H7 (cell line): ENCODE measurements around the gene FBXL17. TPM values are rescaled to one million over a fixed set of nuclear protein-coding genes. Genes with fewer than 3 reads are reported as not detected.

Source experiments
- DNase-seq: peaks from one replicate; pipeline ENCODE4 v3.0.0; 2012
- H3K27me3 ChIP-seq: 2 replicates; pipeline ENCODE4 v1.6.0; 2011; ENCODE audit warnings: mild to moderate bottlenecking, low read length; ENCODE audit not compliant: control insufficient read depth, insufficient read depth
- H3K36me3 ChIP-seq: replicated peaks from 2 replicates; pipeline ENCODE4 v1.5.1; 2011; ENCODE audit warnings: low read length; ENCODE audit not compliant: control insufficient read depth, insufficient read depth
- H3K4me3 ChIP-seq: 2 replicates; pipeline ENCODE4 v1.5.1; 2011; ENCODE audit warnings: low read depth, mild to moderate bottlenecking, control low read depth, low read length, moderate library complexity; ENCODE audit not compliant: insufficient read depth
- total RNA-seq: library from RNA; depleted of rRNA; stranded (reverse); fragments of >200 nt; shearing (Covaris generic); gene quantifications from 2 replicates; pipeline ENCODE4 v1.2.3, GENCODE V29; 2014

The FBXL17 gene
- total RNA-seq, 1 experiment from 2014 or later, result 5.5 TPM

DNA sequence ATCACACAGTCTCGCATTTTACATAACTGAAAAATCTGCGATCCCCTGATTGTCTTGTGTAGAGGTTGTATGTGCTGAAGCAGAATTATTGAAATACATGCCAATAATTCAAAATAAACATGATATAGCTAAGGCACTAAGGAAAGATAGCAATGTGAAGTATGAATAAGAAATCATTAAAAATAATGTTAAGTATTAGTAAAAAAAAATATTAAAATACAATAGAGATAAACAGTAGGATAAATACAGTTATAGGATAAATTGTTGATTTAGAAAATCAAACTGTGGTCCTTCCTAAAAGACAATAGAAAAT, 121.1 kb downstream of the FBXL17 start:
- Histone ChIP-seq H3K27me3 (no peaks in the 10 kb centered on the region), H3K4me3 (no peak overlapping the region), H3K36me3 (no peaks in the 10 kb centered on the region)
- no peak for DNase-seq

DNA sequence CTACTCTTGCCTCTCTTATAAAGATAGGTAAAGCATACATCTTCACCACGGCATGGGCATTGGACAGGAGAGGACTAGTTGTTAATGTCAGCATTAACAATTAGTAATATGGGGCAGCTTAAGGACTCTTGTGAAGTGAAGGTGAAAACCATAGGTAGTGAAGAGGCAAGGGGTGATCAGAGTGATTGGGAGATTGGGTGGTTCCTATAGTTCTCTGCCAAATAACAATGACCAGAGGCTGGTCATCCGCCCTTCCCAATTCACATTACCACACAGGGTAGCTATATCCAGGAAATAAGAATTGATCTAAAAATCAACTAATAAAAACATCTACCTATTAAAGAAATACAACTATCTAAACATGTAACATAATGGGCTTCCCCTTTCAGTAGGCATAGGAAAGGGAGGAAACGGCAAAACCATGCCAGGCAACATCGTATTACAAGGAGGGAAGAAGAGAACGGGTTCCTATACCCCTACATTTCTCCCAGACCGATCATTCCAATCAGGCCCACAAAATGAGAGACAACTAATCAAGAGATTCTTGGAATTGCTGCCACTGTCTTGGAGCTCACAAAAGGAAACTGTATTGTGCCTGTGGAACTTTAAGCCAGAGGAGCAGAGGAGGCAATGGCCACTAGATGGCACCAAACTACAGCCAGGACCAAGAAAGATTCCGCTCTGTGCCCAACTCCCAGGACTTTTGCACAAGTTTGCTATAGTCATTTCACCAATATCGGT, 121.6 kb downstream of the FBXL17 start:
- DNase-seq, result peak; percentile 47
- no peaks in the 10 kb centered on the region for H3K27me3 ChIP-seq
- no peaks in the 10 kb centered on the region for H3K36me3 ChIP-seq
- H3K4me3 ChIP-seq, result no peak overlapping the region

DNA sequence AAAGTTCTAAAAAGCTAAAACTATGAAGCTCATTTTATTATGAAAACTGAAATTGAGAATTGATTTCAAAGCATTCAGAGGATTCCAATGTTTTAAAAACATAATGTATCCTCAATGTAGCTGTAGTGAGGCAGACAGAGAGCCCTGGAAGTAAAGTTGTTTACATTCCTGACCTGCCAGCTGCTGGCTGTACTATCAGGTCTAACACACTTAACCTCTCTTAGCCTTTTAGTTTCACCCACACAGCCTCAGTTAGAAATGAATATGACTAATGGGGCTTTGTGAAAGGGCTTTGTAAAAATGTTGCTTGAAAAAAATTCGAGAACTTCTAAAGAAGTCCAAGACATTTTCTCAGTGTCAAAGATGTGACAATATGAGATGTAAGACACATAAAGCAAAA, 122.6 kb downstream of the FBXL17 start:
- DNase-seq, result no peak
- Histone ChIP-seq H3K27me3 (no peaks in the 10 kb centered on the region), H3K36me3 (no peaks in the 10 kb centered on the region), H3K4me3 (no peak overlapping the region)

DNA sequence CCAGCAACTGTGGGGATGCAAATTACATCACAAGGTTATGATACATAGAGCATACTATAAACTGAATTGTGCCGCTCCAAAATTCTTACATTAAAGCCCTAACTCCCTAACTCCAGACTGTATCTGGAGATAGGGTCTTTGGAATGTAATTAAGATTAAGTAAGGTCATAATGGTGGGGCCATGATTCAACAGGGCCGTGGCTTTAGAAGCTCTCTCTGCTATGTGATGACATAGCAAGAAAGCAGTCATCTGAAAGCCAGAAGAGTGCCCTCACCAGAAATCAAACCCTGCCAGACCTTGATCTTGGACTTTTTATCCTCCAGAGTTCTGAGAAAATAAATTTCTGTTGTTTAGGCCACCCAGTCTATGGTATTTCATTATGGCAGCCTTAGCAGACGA, 123.9 kb downstream of the FBXL17 start:
- Histone ChIP-seq H3K27me3 (no peaks in the 10 kb centered on the region), H3K4me3 (no peak overlapping the region), H3K36me3 (no peaks in the 10 kb centered on the region)
- no peak for DNase-seq

DNA sequence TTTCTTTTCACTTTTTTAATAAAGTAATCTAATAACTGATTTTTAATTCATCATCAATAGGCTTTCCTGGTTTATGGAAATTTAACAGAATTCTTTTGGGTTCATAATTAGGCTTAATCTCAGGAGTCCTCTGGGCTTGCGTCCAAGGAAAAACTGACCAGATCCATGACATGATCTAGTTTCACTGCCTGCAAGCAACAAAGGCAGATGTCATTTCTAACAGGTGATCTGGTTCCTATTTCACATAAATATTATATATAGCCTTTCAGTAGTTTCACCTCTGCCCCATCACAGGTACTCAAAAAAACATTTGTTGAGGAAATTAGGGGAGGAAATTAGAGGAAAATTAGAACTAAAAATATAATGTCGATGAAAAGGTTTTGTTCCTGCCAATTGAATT, 126.4 kb downstream of the FBXL17 start:
- no peak overlapping the region for H3K4me3 ChIP-seq
- no peaks in the 10 kb centered on the region for H3K27me3 ChIP-seq
- H3K36me3 ChIP-seq, result no peaks in the 10 kb centered on the region
- no peak for DNase-seq

- Histone ChIP-seq H3K4me3 (no peak overlapping the region), H3K27me3 (no peaks in the 10 kb centered on the region), H3K36me3 (no peaks in the 10 kb centered on the region)
- DNase-seq, result no peak
Observed at GRCh38 chr5:108251350-108251749, 130.5 kb downstream of the FBXL17 start.

DNA sequence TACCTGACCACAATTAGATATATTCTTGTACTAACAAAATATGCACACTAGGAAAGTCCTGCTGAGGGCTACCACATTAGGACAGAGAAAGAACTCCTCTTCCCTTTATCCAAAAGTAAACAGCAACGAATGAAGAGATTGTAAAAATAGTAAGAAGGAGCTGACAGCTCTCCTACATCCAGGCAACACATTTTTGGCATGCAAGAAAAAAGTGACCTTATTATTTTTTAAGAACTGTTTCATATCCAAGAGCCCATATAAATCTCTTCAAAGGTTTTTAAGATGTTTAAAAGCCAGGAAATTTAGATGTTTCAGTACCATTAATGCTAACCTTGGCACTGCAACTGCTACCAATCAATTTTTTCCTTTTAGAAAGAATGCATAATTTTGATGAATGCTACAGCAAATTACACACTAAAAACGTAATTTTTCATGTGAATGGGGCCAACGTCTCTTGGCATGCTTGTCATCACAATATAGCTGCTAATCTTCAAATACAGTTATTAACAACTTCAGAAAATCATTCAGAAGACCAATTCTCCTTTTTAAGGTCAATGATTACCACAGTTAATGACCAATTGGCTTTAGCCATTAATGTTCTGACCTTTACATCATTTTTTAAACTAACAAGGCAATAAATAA, 132.0 kb downstream of the FBXL17 start:
- no peak for DNase-seq

DNA sequence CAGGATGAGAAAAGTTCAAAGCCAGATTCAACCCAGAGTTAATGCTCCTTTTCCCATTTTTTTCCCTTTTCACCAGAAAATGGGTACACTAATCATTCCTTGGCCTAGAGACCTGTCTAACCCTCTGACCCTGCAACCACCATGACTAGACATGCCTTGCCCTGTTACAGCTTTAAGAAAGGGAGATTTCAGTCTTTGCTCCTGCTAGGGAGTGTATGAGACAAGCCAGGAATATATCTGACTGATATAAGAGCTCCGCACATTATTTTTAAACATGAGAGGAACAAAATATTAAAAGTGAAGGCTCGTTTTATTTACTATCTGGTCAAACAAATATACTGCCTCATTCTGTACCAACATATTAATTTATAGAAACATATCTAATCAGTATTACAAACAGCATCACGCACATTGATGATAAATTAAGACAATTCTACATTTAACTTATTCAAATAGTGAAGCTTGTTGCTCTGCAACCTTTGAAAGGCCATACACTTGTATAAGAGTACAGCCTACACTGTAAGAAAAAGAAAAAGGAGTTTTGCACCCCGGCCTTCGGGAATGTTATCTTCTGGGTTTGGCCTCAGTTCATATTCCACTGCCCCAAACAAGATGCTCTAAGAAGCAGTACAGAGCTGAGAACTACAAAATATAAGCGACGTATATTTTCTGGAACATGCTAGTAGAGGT, 132.7 kb downstream of the FBXL17 start:
- Histone ChIP-seq H3K36me3 (no peaks in the 10 kb centered on the region), H3K27me3 (no peaks in the 10 kb centered on the region), H3K4me3 (no peak overlapping the region)
- DNase-seq, result no peak

More for the DNA sequence above, 132.0 kb downstream of the FBXL17 start:
- no peaks in the 10 kb centered on the region for H3K36me3 ChIP-seq
- no peak overlapping the region for H3K4me3 ChIP-seq
- H3K27me3 ChIP-seq, result no peaks in the 10 kb centered on the region

GRCh38 chr5:108238936-108239887, 142.7 kb downstream of the FBXL17 start:
- Histone ChIP-seq H3K27me3 (no peaks in the 10 kb centered on the region), H3K4me3 (no peak overlapping the region), H3K36me3 (no peaks in the 10 kb centered on the region)
- DNase-seq, result no peak

GRCh38 chr5:108238461-108238860, 143.4 kb downstream of the FBXL17 start:
- H3K36me3 ChIP-seq, result no peaks in the 10 kb centered on the region
- no peak overlapping the region for H3K4me3 ChIP-seq
- H3K27me3 ChIP-seq, result no peaks in the 10 kb centered on the region
- DNase-seq, result no peak

- no peak overlapping the region for H3K4me3 ChIP-seq
- no peaks in the 10 kb centered on the region for H3K27me3 ChIP-seq
- DNase-seq, result no peak
- H3K36me3 ChIP-seq, result no peaks in the 10 kb centered on the region
Observed at GRCh38 chr5:108233617-108234155, 148.2 kb downstream of the FBXL17 start.

DNA sequence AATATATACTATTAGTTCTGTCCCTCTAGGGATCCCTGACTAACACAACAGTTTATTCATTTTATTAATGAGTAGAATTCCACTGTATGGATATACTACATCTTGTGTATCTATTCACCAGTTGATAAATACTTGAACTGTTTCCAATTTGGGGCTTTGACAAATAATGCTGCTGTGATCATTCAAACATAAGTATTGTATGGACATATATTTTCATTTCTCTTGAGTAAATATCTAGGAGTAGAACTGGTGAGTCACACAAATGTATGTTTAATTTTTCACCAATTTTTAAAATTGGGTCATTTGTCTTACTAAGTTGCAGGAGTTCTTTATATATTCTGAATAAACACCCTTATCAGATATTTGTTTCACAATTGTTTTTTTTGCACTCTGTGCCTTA, 149.1 kb downstream of the FBXL17 start:
- DNase-seq, result no peak

DNA sequence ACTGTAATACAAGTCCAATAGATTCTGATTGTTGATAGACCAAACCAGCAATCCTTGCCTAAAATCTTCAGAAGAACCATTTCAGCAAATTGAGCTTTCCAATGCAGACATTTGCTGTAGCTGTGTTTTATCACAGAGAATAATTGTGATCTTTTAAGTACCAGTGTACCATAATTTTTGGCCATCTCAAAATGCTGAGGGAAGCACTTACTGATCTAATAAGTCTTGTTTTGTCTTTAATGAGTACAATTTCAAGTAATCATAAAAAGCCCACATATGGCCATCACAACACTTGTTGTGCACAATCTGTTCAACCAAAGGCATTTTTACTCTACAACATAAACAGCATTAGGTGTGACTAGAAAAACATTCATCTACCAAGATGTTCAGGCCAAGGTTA, 159.9 kb downstream of the FBXL17 start:
- no peaks in the 10 kb centered on the region for H3K27me3 ChIP-seq

More for the DNA sequence above, 149.1 kb downstream of the FBXL17 start:
- Histone ChIP-seq H3K4me3 (no peak overlapping the region), H3K27me3 (no peaks in the 10 kb centered on the region), H3K36me3 (no peaks in the 10 kb centered on the region)

GRCh38 chr5:108220834-108221233, 161.1 kb downstream of the FBXL17 start:
- Histone ChIP-seq H3K4me3 (no peak overlapping the region), H3K27me3 (no peaks in the 10 kb centered on the region), H3K36me3 (no peaks in the 10 kb centered on the region)
- DNase-seq, result no peak

More for the DNA sequence above, 159.9 kb downstream of the FBXL17 start:
- no peak for DNase-seq
- Histone ChIP-seq H3K4me3 (no peak overlapping the region), H3K36me3 (no peaks in the 10 kb centered on the region)
